ENCODE data around the gene METTL2B. TPM values are rescaled to one million over a fixed set of nuclear protein-coding genes. Genes with fewer than 3 reads are reported as not detected.
"Not testable (repeated sequence)": the region's sequence is repeated elsewhere in the genome, so short reads cannot be mapped to it uniquely, and the experiment has no call there.

METTL2B gene, protein sequence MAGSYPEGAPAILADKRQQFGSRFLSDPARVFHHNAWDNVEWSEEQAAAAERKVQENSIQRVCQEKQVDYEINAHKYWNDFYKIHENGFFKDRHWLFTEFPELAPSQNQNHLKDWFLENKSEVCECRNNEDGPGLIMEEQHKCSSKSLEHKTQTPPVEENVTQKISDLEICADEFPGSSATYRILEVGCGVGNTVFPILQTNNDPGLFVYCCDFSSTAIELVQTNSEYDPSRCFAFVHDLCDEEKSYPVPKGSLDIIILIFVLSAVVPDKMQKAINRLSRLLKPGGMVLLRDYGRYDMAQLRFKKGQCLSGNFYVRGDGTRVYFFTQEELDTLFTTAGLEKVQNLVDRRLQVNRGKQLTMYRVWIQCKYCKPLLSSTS
- total RNA-seq, result 10 to 100 TPM; 16.2 to 28.9 TPM

GRCh38 chr7:128476402-128477335 lies at the start of gene METTL2B:
METTL2B (plus strand) TSS chr7:128476748; CDS start chr7:128476766, 18 bp downstream.
- DNase-seq (ENCODE audit: low spot score), result peak; percentile 93
- not testable (repeated sequence) for H3K36me3 ChIP-seq; H3K4me1 ChIP-seq (replicated peaks); H3K27me3 ChIP-seq (replicated peaks; ENCODE audit: insufficient read depth); H3K9me3 ChIP-seq
- under 1% methylated on average over 53 of the region's 62 CpGs for WGBS
- peak within 1 kb of the TSS; percentile 75 to 84 for H3K27ac ChIP-seq
- intact Hi-C loops (cut with DNase I), result loop anchor here (5.0 kb wide), 1 partner anchor 406 kb away; no protein-coding TSS in a partner anchor
- peak within 1 kb of the TSS; percentile 67 to 75 for H3K4me3 ChIP-seq
- TF ChIP-seq CTCF (IDR thresholded peaks at IDR 0.05), result peak in 2 of 4 experiments; percentile 43 to 61
- peak; percentile 95 for TF ChIP-seq POLR2AphosphoS5 (IDR thresholded peaks at IDR 0.05)
- peak; percentile 74 for TF ChIP-seq POLR2A (IDR thresholded peaks at IDR 0.05)

DNA sequence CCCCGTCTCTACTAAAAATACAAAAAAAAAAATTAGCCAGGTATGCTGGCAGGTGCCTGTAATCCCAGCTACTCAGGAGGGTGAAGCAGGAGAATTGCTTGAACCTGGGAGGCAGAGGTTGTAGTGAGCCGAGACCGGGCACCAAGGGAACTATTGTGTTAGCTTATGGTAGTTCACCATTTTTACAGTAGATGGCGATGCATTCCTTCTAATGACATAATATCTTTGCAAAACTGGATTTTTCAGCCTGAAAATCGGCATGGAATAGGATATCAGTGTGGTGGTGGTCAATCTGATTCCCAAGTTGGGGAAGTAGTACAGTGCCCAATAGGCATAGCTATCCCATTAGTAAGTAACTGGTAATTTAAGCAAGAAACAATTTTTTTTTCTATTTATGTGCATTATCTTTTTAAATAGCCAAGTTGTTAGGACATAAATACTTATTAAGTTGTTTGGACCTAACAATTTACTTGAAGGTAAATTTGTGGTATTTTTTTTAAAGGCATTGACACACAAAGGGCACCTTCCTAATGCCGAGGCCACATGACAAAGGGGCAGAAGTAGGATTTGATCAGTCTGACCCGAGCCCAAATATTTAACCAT lies 49.2 kb upstream of the METTL2B start:
- no peaks in the 10 kb centered on the region for H3K27me3 ChIP-seq (replicated peaks; ENCODE audit: insufficient read depth)
- TF ChIP-seq POLR2AphosphoS5 (IDR thresholded peaks at IDR 0.05), result peak; percentile 37
- no peak for TF ChIP-seq POLR2A (IDR thresholded peaks at IDR 0.05)
- TF ChIP-seq CTCF (IDR thresholded peaks at IDR 0.05), result peak; percentile 62 to 90 (median 84)
- no peak overlapping the region for H3K27ac ChIP-seq
- WGBS, result 15% methylated on average over 7 of the region's 7 CpGs
- no peaks in the 10 kb centered on the region for H3K4me1 ChIP-seq (replicated peaks)
- no peaks in the 10 kb centered on the region for H3K9me3 ChIP-seq
- DNase-seq (ENCODE audit: low spot score), result peak; percentile 49
- intact Hi-C loops (cut with DNase I), result loop anchor here (2.0 kb wide), 1 partner anchor 29 kb away; no protein-coding TSS in a partner anchor
- H3K4me3 ChIP-seq, result no peak overlapping the region
- no peaks in the 10 kb centered on the region for H3K36me3 ChIP-seq

- intact Hi-C loops (cut with DNase I), result no loop called here
- H3K36me3 ChIP-seq, result no peaks in the 10 kb centered on the region
- no peak for DNase-seq (ENCODE audit: low spot score)
- no peaks in the 10 kb centered on the region for H3K4me1 ChIP-seq (replicated peaks)
- no peak overlapping the region for H3K27ac ChIP-seq
- WGBS, result 73% methylated on average over 3 of the region's 3 CpGs
- H3K27me3 ChIP-seq (replicated peaks; ENCODE audit: insufficient read depth), result no peaks in the 10 kb centered on the region
- H3K9me3 ChIP-seq, result no peaks in the 10 kb centered on the region
- TF ChIP-seq POLR2AphosphoS5 (IDR thresholded peaks at IDR 0.05), result no peak
- TF ChIP-seq POLR2A (IDR thresholded peaks at IDR 0.05), result no peak
- no peak for TF ChIP-seq CTCF (IDR thresholded peaks at IDR 0.05)
- H3K4me3 ChIP-seq, result no peak overlapping the region
Measured at GRCh38 chr7:128430207-128430606, 46.3 kb upstream of the METTL2B start.

DNA sequence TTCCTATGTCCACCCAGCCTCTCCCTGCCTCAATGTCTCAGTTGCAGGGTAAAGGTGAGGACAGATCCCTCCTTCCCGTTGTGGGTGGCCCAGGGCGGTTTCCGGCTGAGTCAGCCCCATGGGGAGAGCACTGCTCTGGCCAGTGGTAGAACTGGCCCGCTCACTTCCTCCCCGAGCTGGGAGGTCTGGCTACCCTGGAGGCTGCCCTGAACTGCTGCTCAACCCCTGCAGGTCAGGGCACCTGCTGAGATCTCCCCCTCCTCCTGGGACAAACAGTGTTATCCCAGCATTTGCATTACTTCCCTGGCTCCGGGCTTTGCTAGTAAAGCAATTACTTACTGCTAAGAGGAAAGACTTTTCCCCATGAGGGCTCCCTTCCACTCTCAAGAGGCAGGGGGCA lies 45.3 kb upstream of the METTL2B start:
- Histone ChIP-seq H3K4me3 (no peak overlapping the region), H3K36me3 (no peaks in the 10 kb centered on the region), H3K4me1 (replicated peaks) (no peaks in the 10 kb centered on the region), H3K27ac (no peak overlapping the region), H3K9me3 (no peaks in the 10 kb centered on the region), H3K27me3 (replicated peaks; ENCODE audit: insufficient read depth) (no peaks in the 10 kb centered on the region)
- WGBS, result 72% methylated on average over 6 of the region's 6 CpGs
- TF ChIP-seq POLR2A (IDR thresholded peaks at IDR 0.05) (no peak), CTCF (IDR thresholded peaks at IDR 0.05) (no peak), POLR2AphosphoS5 (IDR thresholded peaks at IDR 0.05) (no peak)
- intact Hi-C loops (cut with DNase I), result no loop called here
- no peak for DNase-seq (ENCODE audit: low spot score)

Data from prostate gland (tissue), 2 donors.